Measurements from ENCODE around the gene SRGAP2C.
"Not testable (repeated sequence)": the region's sequence is repeated elsewhere in the genome, so short reads cannot be mapped to it uniquely, and the experiment has no call there.

DNA sequence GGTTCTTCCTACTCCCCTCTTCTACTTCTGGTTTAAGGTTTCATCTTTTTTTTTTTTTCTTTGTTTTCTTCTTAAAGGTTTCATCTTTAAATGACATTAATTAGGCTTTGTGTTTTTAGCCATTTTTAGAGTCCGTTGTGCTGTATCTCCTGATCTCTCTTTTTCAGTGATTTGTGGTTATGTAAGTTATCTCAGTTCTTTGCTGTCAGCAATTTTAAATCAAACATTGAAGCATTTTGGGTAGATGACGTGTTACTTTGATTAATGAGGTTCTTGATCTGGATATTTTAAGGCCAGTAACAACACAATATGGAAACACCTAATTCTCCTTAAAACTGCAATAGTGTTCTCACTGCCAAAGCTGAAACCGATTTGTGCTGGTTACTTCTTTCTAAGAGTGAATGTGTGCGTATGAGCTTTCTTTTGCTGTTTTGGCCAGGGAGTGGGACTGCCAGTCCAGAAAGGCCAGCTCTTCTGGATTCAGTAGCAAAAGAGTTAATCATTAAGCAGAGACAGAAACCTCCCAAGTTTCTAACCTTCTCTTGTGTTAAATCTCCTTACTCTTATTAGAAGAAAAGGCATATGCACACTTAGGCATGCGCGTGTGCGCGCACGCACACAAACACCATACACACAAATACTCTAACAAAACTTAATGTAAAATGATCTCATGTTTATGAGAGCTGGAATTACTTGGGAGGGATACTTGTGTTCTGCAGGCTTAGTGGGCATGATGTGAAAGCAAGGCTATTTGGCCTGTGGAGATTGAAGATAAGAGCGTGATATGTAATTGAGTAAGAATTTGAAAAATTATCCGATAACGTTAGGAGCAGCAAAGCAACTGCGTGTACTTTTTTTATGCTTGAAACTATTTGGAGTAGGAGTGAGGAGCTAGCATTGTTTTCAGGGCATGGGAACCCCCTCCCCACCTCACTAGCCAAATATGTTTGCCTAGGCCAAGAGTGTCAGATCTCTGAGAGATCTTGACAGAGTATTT lies 16.5 kb downstream of the SRGAP2C start:
- TF ChIP-seq, protein P1, sequence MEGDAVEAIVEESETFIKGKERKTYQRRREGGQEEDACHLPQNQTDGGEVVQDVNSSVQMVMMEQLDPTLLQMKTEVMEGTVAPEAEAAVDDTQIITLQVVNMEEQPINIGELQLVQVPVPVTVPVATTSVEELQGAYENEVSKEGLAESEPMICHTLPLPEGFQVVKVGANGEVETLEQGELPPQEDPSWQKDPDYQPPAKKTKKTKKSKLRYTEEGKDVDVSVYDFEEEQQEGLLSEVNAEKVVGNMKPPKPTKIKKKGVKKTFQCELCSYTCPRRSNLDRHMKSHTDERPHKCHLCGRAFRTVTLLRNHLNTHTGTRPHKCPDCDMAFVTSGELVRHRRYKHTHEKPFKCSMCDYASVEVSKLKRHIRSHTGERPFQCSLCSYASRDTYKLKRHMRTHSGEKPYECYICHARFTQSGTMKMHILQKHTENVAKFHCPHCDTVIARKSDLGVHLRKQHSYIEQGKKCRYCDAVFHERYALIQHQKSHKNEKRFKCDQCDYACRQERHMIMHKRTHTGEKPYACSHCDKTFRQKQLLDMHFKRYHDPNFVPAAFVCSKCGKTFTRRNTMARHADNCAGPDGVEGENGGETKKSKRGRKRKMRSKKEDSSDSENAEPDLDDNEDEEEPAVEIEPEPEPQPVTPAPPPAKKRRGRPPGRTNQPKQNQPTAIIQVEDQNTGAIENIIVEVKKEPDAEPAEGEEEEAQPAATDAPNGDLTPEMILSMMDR (IDR thresholded peaks at IDR 0.05; ENCODE audit: low read depth, low read length, missing input control) = not testable (repeated sequence)
- TF ChIP-seq, protein P2, sequence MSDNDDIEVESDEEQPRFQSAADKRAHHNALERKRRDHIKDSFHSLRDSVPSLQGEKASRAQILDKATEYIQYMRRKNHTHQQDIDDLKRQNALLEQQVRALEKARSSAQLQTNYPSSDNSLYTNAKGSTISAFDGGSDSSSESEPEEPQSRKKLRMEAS (IDR thresholded peaks at IDR 0.05) = not testable (repeated sequence)
- TF ChIP-seq, protein P3, sequence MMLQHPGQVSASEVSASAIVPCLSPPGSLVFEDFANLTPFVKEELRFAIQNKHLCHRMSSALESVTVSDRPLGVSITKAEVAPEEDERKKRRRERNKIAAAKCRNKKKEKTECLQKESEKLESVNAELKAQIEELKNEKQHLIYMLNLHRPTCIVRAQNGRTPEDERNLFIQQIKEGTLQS (IDR thresholded peaks at IDR 0.05) = not testable (repeated sequence)
- TF ChIP-seq HNF4A (conservative IDR thresholded peaks at IDR 0.05); TAF1 (conservative IDR thresholded peaks at IDR 0.05); SP1 (IDR thresholded peaks at IDR 0.05); FOXA2 (IDR thresholded peaks at IDR 0.05): not testable (repeated sequence)
